Renal cortical epithelial cell (primary cell): ENCODE measurements around the gene ORM2. TPM values are rescaled to one million over a fixed set of nuclear protein-coding genes. Genes with fewer than 3 reads are reported as not detected.

Experiments used
- DNase-seq: peaks from one replicate; pipeline ENCODE4 v3.0.0-alpha.2; 2011; ENCODE audit warnings: low read depth
- total RNA-seq: library from RNA; depleted of rRNA; stranded (reverse); fragments of >200 nt; gene quantifications from 2 replicates; pipeline ENCODE4 v1.2.3, GENCODE V29; 2014

ORM2 gene
- total RNA-seq, 1 donor from 2014 or later = not detected

- no peak for DNase-seq
Measured at GRCh38 chr9:114370968-114371320, 41.3 kb downstream of the ORM2 start.

GRCh38 chr9:114371343-114371944, 41.8 kb downstream of the ORM2 start:
- no peak for DNase-seq

GRCh38 chr9:114371973-114372917, 42.6 kb downstream of the ORM2 start:
- peak; percentile 95 for DNase-seq

GRCh38 chr9:114372921-114373448, 43.3 kb downstream of the ORM2 start:
- DNase-seq = peak; percentile 58

- peak; percentile 52 for DNase-seq
Measured at GRCh38 chr9:114373960-114374730, 44.5 kb downstream of the ORM2 start.

- DNase-seq = no peak
Measured at GRCh38 chr9:114374936-114375335, 45.3 kb downstream of the ORM2 start.

GRCh38 chr9:114375386-114376175, 45.9 kb downstream of the ORM2 start:
- no peak for DNase-seq

- DNase-seq = no peak
Measured at GRCh38 chr9:114376586-114377445, 47.1 kb downstream of the ORM2 start.

- DNase-seq = no peak
Measured at GRCh38 chr9:114378016-114378415, 48.3 kb downstream of the ORM2 start.

- no peak for DNase-seq
Measured at GRCh38 chr9:114378883-114379282, 49.2 kb downstream of the ORM2 start.

Other genes starting within 250 kb of the ORM2 start
- 12.3 and 40.1 TPM in 2 replicates for gene KIF12, start 230.6 kb upstream of the ORM2 start, total RNA-seq
- 4.3 and 48.4 TPM in 2 replicates for gene COL27A1, start 174.3 kb upstream of the ORM2 start, total RNA-seq
- not detected in 2 replicates for gene ORM1, start 6.8 kb upstream of the ORM2 start, total RNA-seq
- 7.8 and 22.0 TPM in 2 replicates for gene AKNA, start 58.1 kb downstream of the ORM2 start, total RNA-seq
- gene WHRN, start 175.6 kb downstream of the ORM2 start, total RNA-seq = 0.52 and 5.2 TPM in 2 replicates